ENCODE results near the gene SLC44A5. TPM values are rescaled to one million over a fixed set of nuclear protein-coding genes. Genes with fewer than 3 reads are reported as not detected.
"Not testable (repeated sequence)": the region's sequence is repeated elsewhere in the genome, so short reads cannot be mapped to it uniquely, and the experiment has no call there.

The SLC44A5 gene
- total and polyA plus RNA-seq, 9 donors = 0.12 to 1.4 (median 0.20) TPM

DNA sequence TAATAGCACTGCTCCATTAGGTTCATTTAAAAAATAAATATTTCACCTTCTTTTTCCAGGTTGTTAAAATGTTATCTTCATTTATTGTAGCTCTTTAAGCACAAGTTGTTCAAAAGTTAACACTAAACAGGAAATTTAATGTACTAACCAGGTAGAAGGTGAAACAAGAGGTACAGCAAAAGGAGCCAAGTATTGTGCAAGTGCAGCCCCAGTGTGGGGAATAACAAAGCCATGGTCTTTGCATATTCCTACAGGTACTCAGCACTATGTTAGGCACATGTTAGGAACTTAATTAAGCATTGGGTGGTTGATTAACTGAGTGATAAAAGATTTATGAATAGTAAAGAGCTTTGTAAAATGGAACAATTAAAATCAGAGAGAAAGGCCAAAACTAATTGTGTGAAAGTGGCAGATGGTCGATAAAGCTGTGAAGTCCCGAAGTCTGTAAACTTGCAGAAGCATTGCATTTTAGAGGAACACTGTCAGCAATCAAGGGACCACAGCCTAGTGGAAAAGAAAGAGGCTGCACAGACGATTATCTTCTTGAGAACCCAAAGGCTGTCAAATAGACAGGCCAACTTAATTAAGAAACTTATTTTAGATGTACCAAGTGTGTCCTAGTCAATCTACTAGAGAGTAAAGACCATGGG is 185.8 kb downstream of the SLC44A5 start:
- H3K27me3 ChIP-seq (ENCODE audit: control insufficient read depth, insufficient read depth, low read length) = no peaks in the 10 kb centered on the region

DNA sequence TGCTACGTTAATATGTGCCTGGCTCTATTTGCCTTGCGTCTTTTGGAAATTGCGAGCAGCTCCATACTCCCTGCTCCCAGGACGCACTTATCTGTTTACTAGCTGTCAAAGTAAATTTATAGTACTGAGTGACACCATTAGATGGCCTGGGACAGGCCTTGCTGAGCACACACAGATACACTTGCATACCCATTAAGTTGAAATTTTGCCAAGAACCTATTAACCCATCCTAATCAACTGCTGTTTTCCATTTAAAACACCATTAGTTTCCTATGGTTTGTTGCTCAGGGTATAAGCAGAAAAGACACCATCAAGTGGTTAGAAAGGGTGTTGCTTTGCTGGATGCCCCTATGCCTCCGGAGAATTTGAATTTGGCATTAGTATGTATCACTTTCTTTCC is 187.3 kb downstream of the SLC44A5 start:
- no peak overlapping the region for H3K27ac ChIP-seq (ENCODE audit: low read length)

More for the DNA sequence above, 185.8 kb downstream of the SLC44A5 start:
- no peak for DNase-seq
- Histone ChIP-seq H3K27ac (ENCODE audit: low read length) (no peak overlapping the region), H3K4me3 (ENCODE audit: low read length) (no peak overlapping the region), H3K36me3 (ENCODE audit: control insufficient read depth, insufficient read depth, low read length) (no peaks in the 10 kb centered on the region), H3K9me3 (replicated peaks; ENCODE audit: control insufficient read depth, low read depth, low read length) (no peaks in the 10 kb centered on the region), H3K4me1 (ENCODE audit: control insufficient read depth, insufficient read depth, low read length) (no peaks in the 10 kb centered on the region)
- WGBS (ENCODE audit: insufficient coverage) = 71% methylated on average over 2 of the region's 3 CpGs

DNA sequence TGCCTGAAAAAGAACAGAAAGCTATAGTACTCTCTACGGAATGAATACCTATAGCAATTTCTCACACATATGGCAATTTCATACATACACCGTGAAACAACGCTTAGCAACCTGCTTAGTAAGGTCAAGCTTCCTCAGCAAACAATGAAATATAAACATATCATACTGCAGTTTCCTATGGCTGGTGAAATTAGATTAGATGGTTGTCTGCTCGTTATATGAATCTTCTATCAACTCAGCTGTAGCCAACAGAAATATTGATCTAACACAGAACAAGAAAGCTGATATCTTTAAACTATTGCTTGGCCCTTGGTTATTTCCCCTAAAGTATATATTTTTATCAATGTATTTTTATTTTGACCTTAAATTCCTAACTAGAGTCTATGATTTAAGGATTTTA is 187.8 kb downstream of the SLC44A5 start:
- Histone ChIP-seq H3K27me3 (ENCODE audit: control insufficient read depth, insufficient read depth, low read length) (no peaks in the 10 kb centered on the region), H3K4me3 (ENCODE audit: low read length) (no peak overlapping the region), H3K27ac (ENCODE audit: low read length) (no peak overlapping the region), H3K36me3 (ENCODE audit: control insufficient read depth, insufficient read depth, low read length) (no peaks in the 10 kb centered on the region), H3K9me3 (replicated peaks; ENCODE audit: control insufficient read depth, low read depth, low read length) (no peaks in the 10 kb centered on the region), H3K4me1 (ENCODE audit: control insufficient read depth, insufficient read depth, low read length) (no peaks in the 10 kb centered on the region)
- no CpG with 5 or more reads among the region's 4 CpGs for WGBS (ENCODE audit: insufficient coverage)
- DNase-seq = no peak

More for the DNA sequence above, 187.3 kb downstream of the SLC44A5 start:
- no CpG with 5 or more reads among the region's 5 CpGs for WGBS (ENCODE audit: insufficient coverage)
- Histone ChIP-seq H3K36me3 (ENCODE audit: control insufficient read depth, insufficient read depth, low read length) (no peaks in the 10 kb centered on the region), H3K9me3 (replicated peaks; ENCODE audit: control insufficient read depth, low read depth, low read length) (no peaks in the 10 kb centered on the region), H3K4me3 (ENCODE audit: low read length) (no peak overlapping the region), H3K27me3 (ENCODE audit: control insufficient read depth, insufficient read depth, low read length) (no peaks in the 10 kb centered on the region), H3K4me1 (ENCODE audit: control insufficient read depth, insufficient read depth, low read length) (no peaks in the 10 kb centered on the region)
- no peak for DNase-seq

DNA sequence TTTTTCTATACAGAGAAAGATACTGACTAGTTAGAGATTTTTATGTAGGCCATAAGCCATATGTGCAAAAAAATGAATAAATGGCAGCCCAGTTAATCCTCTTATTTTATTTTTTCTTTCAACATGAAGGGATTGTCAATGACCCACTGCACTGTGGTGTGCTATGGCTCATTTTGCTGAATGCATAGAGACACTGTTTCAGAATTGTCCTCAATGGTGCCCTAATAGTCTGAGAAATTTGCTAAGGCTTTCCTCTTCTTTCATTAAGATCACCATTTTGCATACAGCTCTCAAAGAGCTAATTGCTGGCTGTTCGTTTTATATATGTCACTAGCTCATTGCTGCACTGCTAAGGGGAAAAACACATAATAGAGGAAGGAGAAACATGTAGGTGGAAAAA is 189.5 kb downstream of the SLC44A5 start:
- Histone ChIP-seq H3K9me3 (replicated peaks; ENCODE audit: control insufficient read depth, low read depth, low read length) (peaks cover 2% of the 10 kb centered on the region), H3K4me1 (ENCODE audit: control insufficient read depth, insufficient read depth, low read length) (no peaks in the 10 kb centered on the region), H3K27me3 (ENCODE audit: control insufficient read depth, insufficient read depth, low read length) (no peaks in the 10 kb centered on the region), H3K27ac (ENCODE audit: low read length) (no peak overlapping the region), H3K4me3 (ENCODE audit: low read length) (no peak overlapping the region), H3K36me3 (ENCODE audit: control insufficient read depth, insufficient read depth, low read length) (no peaks in the 10 kb centered on the region)
- no CpG with 5 or more reads among the region's 1 CpG for WGBS (ENCODE audit: insufficient coverage)
- no peak for DNase-seq

DNA sequence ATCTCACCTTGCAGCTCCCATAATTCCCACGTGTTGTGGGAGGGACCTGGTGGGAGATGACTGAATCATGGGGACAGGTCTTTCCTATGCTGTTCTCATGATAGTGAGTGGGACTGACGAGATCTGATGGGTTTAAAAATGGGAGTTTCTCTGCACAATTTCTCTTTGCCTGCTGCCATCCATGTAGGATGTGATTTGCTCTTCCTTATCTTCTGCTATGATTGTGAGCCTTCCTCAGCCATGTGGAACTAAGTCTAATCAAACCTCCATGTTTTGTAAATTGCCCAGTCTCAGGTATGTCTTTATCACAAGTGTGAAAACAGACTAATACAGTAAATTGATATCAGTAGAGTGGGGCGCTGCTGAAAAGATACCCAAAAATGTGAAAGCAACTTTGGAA is 195.7 kb downstream of the SLC44A5 start:
- no peaks in the 10 kb centered on the region for H3K27me3 ChIP-seq (ENCODE audit: control insufficient read depth, insufficient read depth, low read length)
- H3K27ac ChIP-seq (ENCODE audit: low read length) = no peak overlapping the region
- no peaks in the 10 kb centered on the region for H3K36me3 ChIP-seq (ENCODE audit: control insufficient read depth, insufficient read depth, low read length)
- 83% methylated on average over 1 of the region's 3 CpGs for WGBS (ENCODE audit: insufficient coverage)
- H3K9me3 ChIP-seq (replicated peaks; ENCODE audit: control insufficient read depth, low read depth, low read length) = peaks cover 6% of the 10 kb centered on the region
- H3K4me3 ChIP-seq (ENCODE audit: low read length) = no peak overlapping the region
- no peak for DNase-seq
- H3K4me1 ChIP-seq (ENCODE audit: control insufficient read depth, insufficient read depth, low read length) = no peaks in the 10 kb centered on the region

DNA sequence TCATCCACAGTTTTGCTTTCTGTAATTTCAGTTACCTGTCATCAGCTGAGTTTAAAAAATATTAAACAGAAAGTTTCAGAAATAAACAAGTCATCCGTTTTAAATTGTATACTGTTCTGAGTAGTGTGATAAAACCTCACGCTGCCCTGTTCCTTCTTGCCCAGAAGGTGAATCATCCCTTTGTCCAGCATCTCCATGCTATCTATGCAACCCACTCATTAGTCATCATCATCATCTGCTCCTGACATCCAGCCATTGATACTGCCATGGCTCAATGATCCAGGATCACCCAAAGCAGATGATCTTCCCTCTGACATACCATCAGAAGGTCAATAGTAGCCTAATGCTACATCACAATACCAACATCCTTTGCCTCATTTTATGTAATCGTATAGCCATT is 198.3 kb downstream of the SLC44A5 start:
- WGBS (ENCODE audit: insufficient coverage) = 83% methylated on average over 1 of the region's 3 CpGs

DNA sequence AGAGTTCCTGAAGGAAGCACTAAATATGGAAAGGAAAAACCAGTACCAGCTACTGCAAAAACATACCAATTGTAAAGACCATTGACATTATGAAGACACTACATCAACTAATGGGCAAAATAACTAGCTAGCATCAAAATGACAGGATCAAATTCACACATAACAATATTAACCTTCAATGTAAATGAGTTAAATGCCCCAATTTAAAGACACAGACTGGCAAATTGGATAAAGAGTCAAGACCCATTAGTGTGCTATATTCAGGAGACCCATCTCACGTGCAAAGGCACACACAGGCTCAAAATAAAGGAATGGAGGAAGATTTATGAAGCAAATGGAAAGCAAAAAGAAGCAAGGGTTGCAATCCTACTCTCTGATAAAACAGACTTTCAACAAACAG is 206.2 kb downstream of the SLC44A5 start:
- not testable (repeated sequence) for H3K27ac ChIP-seq (ENCODE audit: low read length); DNase-seq; H3K27me3 ChIP-seq (ENCODE audit: control insufficient read depth, insufficient read depth, low read length); H3K9me3 ChIP-seq (replicated peaks; ENCODE audit: control insufficient read depth, low read depth, low read length); H3K4me3 ChIP-seq (ENCODE audit: low read length); H3K4me1 ChIP-seq (ENCODE audit: control insufficient read depth, insufficient read depth, low read length); H3K36me3 ChIP-seq (ENCODE audit: control insufficient read depth, insufficient read depth, low read length)
- WGBS (ENCODE audit: insufficient coverage) = no CpG with 5 or more reads among the region's 1 CpG

More for the DNA sequence above, 198.3 kb downstream of the SLC44A5 start:
- no peak overlapping the region for H3K27ac ChIP-seq (ENCODE audit: low read length)
- no peaks in the 10 kb centered on the region for H3K27me3 ChIP-seq (ENCODE audit: control insufficient read depth, insufficient read depth, low read length)
- H3K4me3 ChIP-seq (ENCODE audit: low read length) = no peak overlapping the region
- no peak for DNase-seq
- peaks cover 6% of the 10 kb centered on the region for H3K9me3 ChIP-seq (replicated peaks; ENCODE audit: control insufficient read depth, low read depth, low read length)
- no peaks in the 10 kb centered on the region for H3K36me3 ChIP-seq (ENCODE audit: control insufficient read depth, insufficient read depth, low read length)
- H3K4me1 ChIP-seq (ENCODE audit: control insufficient read depth, insufficient read depth, low read length) = no peaks in the 10 kb centered on the region

DNA sequence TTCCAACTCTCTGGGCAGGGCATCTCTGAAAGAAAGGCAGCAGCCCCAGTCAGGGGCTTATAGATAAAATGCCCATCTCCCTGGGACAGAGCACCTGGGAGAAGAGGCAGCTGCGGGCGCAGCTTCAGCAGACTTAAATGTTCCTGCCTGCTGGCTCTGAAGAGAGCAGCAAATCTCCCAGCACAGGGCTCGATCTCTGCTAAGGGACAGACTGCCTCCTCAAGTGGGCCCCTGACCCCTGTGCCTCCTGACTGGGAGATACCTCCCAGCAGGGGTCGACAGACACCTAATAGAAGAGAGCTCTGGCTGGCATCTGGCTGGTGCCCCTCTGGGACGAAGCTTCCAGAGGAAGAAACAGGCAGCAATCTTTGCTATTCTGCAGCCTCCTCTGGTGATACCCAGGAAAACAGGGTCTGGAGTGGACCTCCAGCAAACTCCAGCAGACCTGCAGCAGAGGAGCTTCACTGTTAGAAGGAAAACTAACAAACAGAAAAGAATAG is 207.7 kb downstream of the SLC44A5 start:
- not testable (repeated sequence) for H3K27ac ChIP-seq (ENCODE audit: low read length); H3K27me3 ChIP-seq (ENCODE audit: control insufficient read depth, insufficient read depth, low read length); H3K36me3 ChIP-seq (ENCODE audit: control insufficient read depth, insufficient read depth, low read length); DNase-seq; H3K4me3 ChIP-seq (ENCODE audit: low read length); H3K4me1 ChIP-seq (ENCODE audit: control insufficient read depth, insufficient read depth, low read length); H3K9me3 ChIP-seq (replicated peaks; ENCODE audit: control insufficient read depth, low read depth, low read length)
- 73% methylated on average over 5 of the region's 5 CpGs for WGBS (ENCODE audit: insufficient coverage)

DNA sequence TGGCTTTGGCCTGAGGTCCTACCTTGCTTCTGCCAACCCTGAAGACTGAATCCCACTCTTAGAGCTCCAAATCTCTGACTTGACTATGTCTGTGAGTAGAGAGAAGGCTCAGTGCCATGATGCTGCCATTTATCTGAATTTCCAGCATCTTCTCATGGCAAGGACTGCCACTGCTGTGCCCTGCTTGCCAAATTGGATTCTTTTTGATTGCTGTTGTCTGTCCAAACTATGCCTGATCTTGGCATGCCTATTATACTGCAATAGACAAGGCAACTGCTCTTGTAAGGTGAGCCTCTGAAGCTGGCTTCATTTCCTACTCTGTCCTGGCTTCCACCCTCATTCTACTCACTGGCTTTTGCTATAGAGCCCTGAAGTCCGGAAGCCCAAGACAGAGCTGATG is 210.2 kb downstream of the SLC44A5 start:
- H3K4me1 ChIP-seq (ENCODE audit: control insufficient read depth, insufficient read depth, low read length) = no peaks in the 10 kb centered on the region
- H3K4me3 ChIP-seq (ENCODE audit: low read length) = no peak overlapping the region
- H3K9me3 ChIP-seq (replicated peaks; ENCODE audit: control insufficient read depth, low read depth, low read length) = no peaks in the 10 kb centered on the region
- no CpG with 5 or more reads among the region's 1 CpG for WGBS (ENCODE audit: insufficient coverage)
- no peaks in the 10 kb centered on the region for H3K27me3 ChIP-seq (ENCODE audit: control insufficient read depth, insufficient read depth, low read length)
- H3K27ac ChIP-seq (ENCODE audit: low read length) = no peak overlapping the region
- no peaks in the 10 kb centered on the region for H3K36me3 ChIP-seq (ENCODE audit: control insufficient read depth, insufficient read depth, low read length)
- no peak for DNase-seq

DNA sequence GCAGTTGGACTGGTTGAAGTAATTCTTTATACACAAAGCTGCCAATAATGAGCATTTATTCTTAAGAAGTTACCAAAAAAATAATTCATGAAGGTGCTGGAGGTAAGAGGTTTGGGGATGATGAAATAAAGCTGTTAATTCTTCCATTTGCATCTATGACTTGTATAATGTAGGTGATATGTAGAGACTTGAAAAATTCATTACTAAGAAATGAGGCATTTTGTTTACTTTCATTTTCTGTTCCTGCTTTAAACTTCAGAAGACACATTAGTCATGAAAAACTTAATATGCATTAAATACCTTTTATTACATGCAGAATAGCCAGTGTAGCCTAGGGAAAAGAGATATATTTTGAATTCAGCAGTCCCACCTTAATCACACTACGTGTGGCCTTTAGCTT is 214.2 kb downstream of the SLC44A5 start:
- WGBS (ENCODE audit: insufficient coverage) = no CpG with 5 or more reads among the region's 1 CpG
- no peak for DNase-seq

DNA sequence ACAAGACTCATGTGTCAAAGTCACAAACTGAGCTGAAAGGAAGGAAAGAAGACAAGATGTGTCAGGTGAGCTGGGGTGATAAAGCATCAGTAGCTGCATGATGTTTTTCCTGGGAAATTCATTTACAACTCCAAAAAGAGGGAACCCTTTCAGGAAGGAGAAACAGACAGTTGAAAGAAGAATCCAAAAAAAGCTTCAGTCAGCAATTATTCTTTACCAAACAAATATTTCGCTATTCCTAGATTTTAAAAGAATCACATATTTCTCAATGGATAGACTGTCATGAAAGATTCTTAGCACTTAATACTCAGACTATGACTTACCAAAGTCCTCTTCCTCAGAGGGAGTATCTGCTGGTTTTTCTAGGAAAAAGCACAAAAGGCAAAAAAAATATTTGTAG is 214.7 kb downstream of the SLC44A5 start:
- Histone ChIP-seq H3K36me3 (ENCODE audit: control insufficient read depth, insufficient read depth, low read length) (no peaks in the 10 kb centered on the region), H3K4me1 (ENCODE audit: control insufficient read depth, insufficient read depth, low read length) (no peaks in the 10 kb centered on the region), H3K27ac (ENCODE audit: low read length) (no peak overlapping the region), H3K9me3 (replicated peaks; ENCODE audit: control insufficient read depth, low read depth, low read length) (peaks cover 2% of the 10 kb centered on the region), H3K4me3 (ENCODE audit: low read length) (no peak overlapping the region), H3K27me3 (ENCODE audit: control insufficient read depth, insufficient read depth, low read length) (no peaks in the 10 kb centered on the region)
- no CpG with 5 or more reads among the region's 1 CpG for WGBS (ENCODE audit: insufficient coverage)
- DNase-seq = no peak

More for the DNA sequence above, 214.2 kb downstream of the SLC44A5 start:
- H3K36me3 ChIP-seq (ENCODE audit: control insufficient read depth, insufficient read depth, low read length) = no peaks in the 10 kb centered on the region
- H3K27ac ChIP-seq (ENCODE audit: low read length) = no peak overlapping the region
- H3K9me3 ChIP-seq (replicated peaks; ENCODE audit: control insufficient read depth, low read depth, low read length) = peaks cover under 1% of the 10 kb centered on the region
- H3K4me3 ChIP-seq (ENCODE audit: low read length) = no peak overlapping the region
- H3K27me3 ChIP-seq (ENCODE audit: control insufficient read depth, insufficient read depth, low read length) = no peaks in the 10 kb centered on the region
- H3K4me1 ChIP-seq (ENCODE audit: control insufficient read depth, insufficient read depth, low read length) = no peaks in the 10 kb centered on the region
